Measurements from ENCODE around the gene CHN2.

DNA sequence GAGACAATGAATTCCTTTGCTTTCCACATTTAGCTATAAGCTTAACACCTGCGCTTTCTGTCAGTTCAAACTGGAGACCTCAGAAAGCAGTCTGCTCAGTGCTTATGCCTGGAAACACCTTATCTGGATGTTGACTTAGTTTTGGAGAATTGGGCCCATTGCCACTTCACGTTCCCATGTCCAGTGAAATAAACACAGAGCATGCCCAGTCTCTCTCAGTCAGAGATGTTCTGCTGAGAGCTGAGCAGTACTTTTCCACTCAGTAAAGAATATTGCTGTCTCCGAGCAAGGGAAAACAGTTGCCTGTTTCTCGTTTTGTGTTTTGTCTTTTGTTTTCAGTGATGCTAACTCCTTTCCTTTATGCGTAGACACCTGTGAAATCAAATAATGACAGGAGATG, 285.9 kb downstream of the CHN2 start:
- TF ChIP-seq, protein P1, sequence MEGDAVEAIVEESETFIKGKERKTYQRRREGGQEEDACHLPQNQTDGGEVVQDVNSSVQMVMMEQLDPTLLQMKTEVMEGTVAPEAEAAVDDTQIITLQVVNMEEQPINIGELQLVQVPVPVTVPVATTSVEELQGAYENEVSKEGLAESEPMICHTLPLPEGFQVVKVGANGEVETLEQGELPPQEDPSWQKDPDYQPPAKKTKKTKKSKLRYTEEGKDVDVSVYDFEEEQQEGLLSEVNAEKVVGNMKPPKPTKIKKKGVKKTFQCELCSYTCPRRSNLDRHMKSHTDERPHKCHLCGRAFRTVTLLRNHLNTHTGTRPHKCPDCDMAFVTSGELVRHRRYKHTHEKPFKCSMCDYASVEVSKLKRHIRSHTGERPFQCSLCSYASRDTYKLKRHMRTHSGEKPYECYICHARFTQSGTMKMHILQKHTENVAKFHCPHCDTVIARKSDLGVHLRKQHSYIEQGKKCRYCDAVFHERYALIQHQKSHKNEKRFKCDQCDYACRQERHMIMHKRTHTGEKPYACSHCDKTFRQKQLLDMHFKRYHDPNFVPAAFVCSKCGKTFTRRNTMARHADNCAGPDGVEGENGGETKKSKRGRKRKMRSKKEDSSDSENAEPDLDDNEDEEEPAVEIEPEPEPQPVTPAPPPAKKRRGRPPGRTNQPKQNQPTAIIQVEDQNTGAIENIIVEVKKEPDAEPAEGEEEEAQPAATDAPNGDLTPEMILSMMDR (IDR thresholded peaks at IDR 0.05) = no peak
- TF ChIP-seq EP300 (IDR thresholded peaks at IDR 0.05) = no peak
